Hematopoietic multipotent progenitor cell treated with erythropoietin and hydrocortisone succinate and interleukin-3 and kit ligand, for 8 days (in vitro differentiated cells): ENCODE data around the gene PDYN.
"Not testable (repeated sequence)": the region's sequence is repeated elsewhere in the genome, so short reads cannot be mapped to it uniquely, and the experiment has no call there.

Experiments used
- DNase-seq: peaks from one replicate; pipeline ENCODE4 v3.0.0-alpha.2; 2015

The PDYN gene

GRCh38 chr20:1993986-1994385 lies at the start of gene PDYN:
TSS of gene PDYN (minus strand) at chr20:1994058. CDS start at chr20:1983084, 10,974 bp downstream.
- DNase-seq = no peak

GRCh38 chr20:2042400-2042799 lies 48.5 kb upstream of the PDYN start:
- DNase-seq = no peak

- DNase-seq = no peak
Observed at GRCh38 chr20:2038161-2038560, 44.3 kb upstream of the PDYN start.

GRCh38 chr20:2037296-2037914 lies 43.5 kb upstream of the PDYN start:
- no peak for DNase-seq

GRCh38 chr20:2036357-2036756 lies 42.5 kb upstream of the PDYN start:
- not testable (repeated sequence) for DNase-seq

GRCh38 chr20:2032168-2032567 lies 38.3 kb upstream of the PDYN start:
- no peak for DNase-seq

GRCh38 chr20:2026514-2026913 lies 32.7 kb upstream of the PDYN start:
- DNase-seq = no peak

GRCh38 chr20:2026004-2026403 lies 32.1 kb upstream of the PDYN start:
- no peak for DNase-seq

- no peak for DNase-seq
Observed at GRCh38 chr20:2023151-2023550, 29.3 kb upstream of the PDYN start.

- DNase-seq = no peak
Observed at GRCh38 chr20:2022163-2022562, 28.3 kb upstream of the PDYN start.

- no peak for DNase-seq
Observed at GRCh38 chr20:2010533-2010932, 16.7 kb upstream of the PDYN start.

- peak; percentile 49 for DNase-seq
Observed at GRCh38 chr20:2006452-2007361, 12.8 kb upstream of the PDYN start.

GRCh38 chr20:2005831-2006426 lies 12.1 kb upstream of the PDYN start:
- DNase-seq = peak; percentile 56

GRCh38 chr20:2005359-2005758 lies 11.5 kb upstream of the PDYN start:
- DNase-seq = no peak

- DNase-seq = no peak
Observed at GRCh38 chr20:2004171-2004570, 10.3 kb upstream of the PDYN start.

GRCh38 chr20:2002365-2002764 lies 8.5 kb upstream of the PDYN start:
- DNase-seq = no peak

GRCh38 chr20:2001119-2001518 lies 7.3 kb upstream of the PDYN start:
- no peak for DNase-seq

GRCh38 chr20:2000285-2000684 lies 6.4 kb upstream of the PDYN start:
- no peak for DNase-seq

- no peak for DNase-seq
Observed at GRCh38 chr20:1998715-1999114, 4.9 kb upstream of the PDYN start.

- DNase-seq = no peak
Observed at GRCh38 chr20:1998193-1998520, 4.3 kb upstream of the PDYN start.

GRCh38 chr20:1997483-1998192 lies 3.8 kb upstream of the PDYN start:
- DNase-seq = no peak

GRCh38 chr20:1995531-1996310 lies 1.9 kb upstream of the PDYN start:
- no peak for DNase-seq

- DNase-seq = no peak
Observed at GRCh38 chr20:1994627-1995026, 769 bp upstream of the PDYN start.
